WTC11 (cell line): ENCODE results near the gene PPP3CA. TPM values are rescaled to one million over a fixed set of nuclear protein-coding genes. Genes with fewer than 3 reads are reported as not detected.

ENCODE experiments used
- ATAC-seq: fragments of 200-7000 bp; cut with Tn5 transposase; 2 replicates; pipeline ENCODE4 v1.10.0; 2021; ENCODE audit warnings: mild to moderate bottlenecking, moderate library complexity
- CTCF ChIA-PET: fragments of 300-600 bp; sonication (Branson Sonifier 250); formaldehyde crosslinking; loops from one replicate; lab custom pipeline; 2021; ENCODE audit warnings: antibody characterized with exemption; lab: Charles Lee
- POLR2A ChIA-PET: fragments of 350-600 bp; sonication (Branson Sonifier 250); formaldehyde crosslinking; loops from one replicate; lab custom pipeline; 2021; ENCODE audit warnings: antibody characterized with exemption; lab: Charles Lee
- DNase-seq: peaks from one replicate; pipeline ENCODE4 v3.0.0; 2021; ENCODE audit warnings: low spot score
- H3K27ac Mint-ChIP-seq: 2 replicates; pipeline ENCODE4 v1.8.0; 2021; ENCODE audit warnings: mixed read lengths
- H3K27me3 Mint-ChIP-seq: 2 replicates; pipeline ENCODE4 v1.8.0; 2021; ENCODE audit warnings: low read depth, mild to moderate bottlenecking, moderate library complexity, mixed read lengths
- H3K36me3 Mint-ChIP-seq: 2 replicates; pipeline ENCODE4 v1.8.0; 2021; ENCODE audit warnings: mixed read lengths
- H3K4me1 Mint-ChIP-seq: 2 replicates; pipeline ENCODE4 v1.8.0; 2022; ENCODE audit warnings: mixed read lengths
- H3K4me3 Mint-ChIP-seq: 2 replicates; pipeline ENCODE4 v1.8.0; 2021; ENCODE audit warnings: mild to moderate bottlenecking, moderate library complexity, mixed read lengths
- H3K9me3 Mint-ChIP-seq: 2 replicates; pipeline ENCODE4 v1.8.0; 2021; ENCODE audit warnings: mixed read lengths
- CREM ChIP-seq: sonication (generic); formaldehyde crosslinking; IDR thresholded peaks from 2 replicates; pipeline ENCODE4 v1.8.1; 2022; ENCODE audit warnings: mild to moderate bottlenecking, missing genetic modification reagents, moderate library complexity
- ETV6 ChIP-seq: sonication (generic); formaldehyde crosslinking; IDR thresholded peaks from 2 replicates; pipeline ENCODE4 v1.8.1; 2022; ENCODE audit warnings: mild to moderate bottlenecking, missing genetic modification reagents
- GTF2I ChIP-seq: fragments of 250-450 bp; sonication (Bioruptor Pico); conservative IDR thresholded peaks from 2 replicates; pipeline ENCODE4 v1.4.0; 2021; ENCODE audit warnings: mild to moderate bottlenecking
- RORB ChIP-seq: fragments of 250-450 bp; sonication (Bioruptor Pico); IDR thresholded peaks from 2 replicates; pipeline ENCODE4 v1.9.0; 2021; ENCODE audit warnings: mild to moderate bottlenecking
- SMAD3 ChIP-seq: sonication (generic); formaldehyde crosslinking; IDR thresholded peaks from 2 replicates; pipeline ENCODE4 v1.8.0; 2022; ENCODE audit warnings: missing genetic modification reagents, mild to moderate bottlenecking, borderline replicate concordance
- ZMAT4 ChIP-seq: fragments of 250-450 bp; sonication (Bioruptor Pico); IDR thresholded peaks from 2 replicates; pipeline ENCODE4 v1.9.0; 2021; ENCODE audit warnings: mild to moderate bottlenecking
- ZNF121 ChIP-seq: sonication (generic); formaldehyde crosslinking; IDR thresholded peaks from 2 replicates; pipeline ENCODE4 v1.8.0; 2023; ENCODE audit warnings: missing genetic modification reagents
- ZNF219 ChIP-seq: sonication (generic); formaldehyde crosslinking; IDR thresholded peaks from 2 replicates; pipeline ENCODE4 v1.8.0; 2023; ENCODE audit warnings: missing genetic modification reagents, mild to moderate bottlenecking, borderline replicate concordance
- ZNF416 ChIP-seq: fragments of 250-450 bp; sonication (Bioruptor Pico); IDR thresholded peaks from 2 replicates; pipeline ENCODE4 v1.9.0; 2021; ENCODE audit warnings: mild to moderate bottlenecking, inconsistent platforms
- ZNF512 ChIP-seq: sonication (generic); formaldehyde crosslinking; IDR thresholded peaks from 2 replicates; pipeline ENCODE4 v1.8.1; 2022; ENCODE audit warnings: missing genetic modification reagents, borderline replicate concordance
- ZNF532 ChIP-seq: fragments of 250-450 bp; sonication (Bioruptor Pico); IDR thresholded peaks from 2 replicates; pipeline ENCODE4 v1.9.0; 2021; ENCODE audit warnings: mild to moderate bottlenecking, borderline replicate concordance
- total RNA-seq: library from RNA; stranded (reverse); gene quantifications from 3 replicates; pipeline ENCODE4 v1.2.3, GENCODE V29; 2021
- TF ChIP-seq, protein P1 (sequence below): sonication (generic); formaldehyde crosslinking; conservative IDR thresholded peaks from 2 replicates; pipeline ENCODE4 v1.8.1; 2023; ENCODE audit warnings: mild to moderate bottlenecking, low read depth, missing genetic modification reagents, moderate library complexity
- TF ChIP-seq, protein P2 (sequence below): sonication (generic); formaldehyde crosslinking; IDR thresholded peaks from 2 replicates; pipeline ENCODE4 v1.8.0; 2022; ENCODE audit warnings: mild to moderate bottlenecking, missing genetic modification reagents

PPP3CA gene
- total RNA-seq, 1 experiment from 2014 or later = 41.6 TPM

DNA sequence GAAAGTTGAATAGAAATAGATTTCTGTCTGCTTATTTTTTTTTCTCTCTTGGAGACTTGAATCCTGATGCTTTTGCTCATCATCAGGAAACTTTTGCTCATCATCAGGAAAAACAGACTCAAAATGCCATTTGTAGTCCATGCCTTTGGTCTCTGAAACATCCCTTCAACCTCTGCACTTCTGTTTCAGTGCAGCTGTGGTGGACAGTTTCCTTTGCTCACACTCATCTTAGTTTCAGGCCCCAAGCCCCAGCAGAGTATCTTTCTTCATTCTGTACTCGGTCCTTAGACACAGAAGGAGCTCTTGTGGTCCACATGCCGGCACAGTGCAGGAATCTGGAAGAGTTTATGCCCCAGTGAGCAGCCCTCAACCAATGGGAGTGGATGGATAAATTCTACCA, 337.9 kb downstream of the PPP3CA start (continued):
- TF ChIP-seq ZNF532 (CRISPR knock-in tag) = no peak
- no peak for TF ChIP-seq SMAD3 (CRISPR knock-in tag)
- no peak for TF ChIP-seq ETV6 (CRISPR knock-in tag)

DNA sequence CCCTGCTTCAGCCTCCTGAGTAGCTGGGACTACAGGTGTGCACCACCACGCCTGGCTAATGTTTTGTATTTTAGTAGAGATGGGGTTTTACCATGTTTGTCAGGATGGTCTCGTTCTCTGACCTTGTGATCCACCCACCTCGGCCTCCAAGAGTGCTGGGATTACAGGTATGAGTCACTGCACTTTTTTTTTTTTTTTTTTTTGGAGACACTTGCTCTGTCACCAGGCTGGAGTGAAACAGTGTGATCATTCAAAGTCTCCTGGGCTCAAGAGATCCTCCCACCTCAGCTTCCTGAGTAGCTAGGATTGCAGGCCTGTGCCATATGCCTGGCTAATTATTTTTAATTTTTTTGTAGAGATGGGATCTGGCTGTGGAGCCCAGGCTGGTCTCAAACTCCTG, 338.8 kb downstream of the PPP3CA start:
- DNase-seq (no peak), ATAC-seq (no peak)
- Mint-ChIP-seq H3K4me1 (0 out of 2 replicates have a peak, but pooled peaks cover 3% of the 10 kb centered on the region), H3K36me3 (no peaks in the 10 kb centered on the region; the same call in 1 of the 2 replicates), H3K4me3 (no peak overlapping the region), H3K27ac (no peak overlapping the region), H3K9me3 (peaks cover 13% of the 10 kb centered on the region), H3K27me3 (no peaks in the 10 kb centered on the region)
- ChIA-PET POLR2A (interaction anchor here (0.6 kb wide), 1 partner anchor 38 kb away, joined by 3 read pairs; no protein-coding TSS in a partner anchor), CTCF (no interaction called here)
- TF ChIP-seq ZNF512 = no peak
- no peak for TF ChIP-seq ZNF121 (CRISPR knock-in tag)
- TF ChIP-seq ZNF219 (CRISPR knock-in tag) = no peak
- TF ChIP-seq RORB (CRISPR knock-in tag) = no peak
- TF ChIP-seq, protein P1, sequence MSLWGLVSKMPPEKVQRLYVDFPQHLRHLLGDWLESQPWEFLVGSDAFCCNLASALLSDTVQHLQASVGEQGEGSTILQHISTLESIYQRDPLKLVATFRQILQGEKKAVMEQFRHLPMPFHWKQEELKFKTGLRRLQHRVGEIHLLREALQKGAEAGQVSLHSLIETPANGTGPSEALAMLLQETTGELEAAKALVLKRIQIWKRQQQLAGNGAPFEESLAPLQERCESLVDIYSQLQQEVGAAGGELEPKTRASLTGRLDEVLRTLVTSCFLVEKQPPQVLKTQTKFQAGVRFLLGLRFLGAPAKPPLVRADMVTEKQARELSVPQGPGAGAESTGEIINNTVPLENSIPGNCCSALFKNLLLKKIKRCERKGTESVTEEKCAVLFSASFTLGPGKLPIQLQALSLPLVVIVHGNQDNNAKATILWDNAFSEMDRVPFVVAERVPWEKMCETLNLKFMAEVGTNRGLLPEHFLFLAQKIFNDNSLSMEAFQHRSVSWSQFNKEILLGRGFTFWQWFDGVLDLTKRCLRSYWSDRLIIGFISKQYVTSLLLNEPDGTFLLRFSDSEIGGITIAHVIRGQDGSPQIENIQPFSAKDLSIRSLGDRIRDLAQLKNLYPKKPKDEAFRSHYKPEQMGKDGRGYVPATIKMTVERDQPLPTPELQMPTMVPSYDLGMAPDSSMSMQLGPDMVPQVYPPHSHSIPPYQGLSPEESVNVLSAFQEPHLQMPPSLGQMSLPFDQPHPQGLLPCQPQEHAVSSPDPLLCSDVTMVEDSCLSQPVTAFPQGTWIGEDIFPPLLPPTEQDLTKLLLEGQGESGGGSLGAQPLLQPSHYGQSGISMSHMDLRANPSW (CRISPR knock-in tag) = no peak
- TF ChIP-seq GTF2I (CRISPR knock-in tag) = no peak
- no peak for TF ChIP-seq ZNF532 (CRISPR knock-in tag)
- no peak for TF ChIP-seq SMAD3 (CRISPR knock-in tag)
- TF ChIP-seq, protein P2, sequence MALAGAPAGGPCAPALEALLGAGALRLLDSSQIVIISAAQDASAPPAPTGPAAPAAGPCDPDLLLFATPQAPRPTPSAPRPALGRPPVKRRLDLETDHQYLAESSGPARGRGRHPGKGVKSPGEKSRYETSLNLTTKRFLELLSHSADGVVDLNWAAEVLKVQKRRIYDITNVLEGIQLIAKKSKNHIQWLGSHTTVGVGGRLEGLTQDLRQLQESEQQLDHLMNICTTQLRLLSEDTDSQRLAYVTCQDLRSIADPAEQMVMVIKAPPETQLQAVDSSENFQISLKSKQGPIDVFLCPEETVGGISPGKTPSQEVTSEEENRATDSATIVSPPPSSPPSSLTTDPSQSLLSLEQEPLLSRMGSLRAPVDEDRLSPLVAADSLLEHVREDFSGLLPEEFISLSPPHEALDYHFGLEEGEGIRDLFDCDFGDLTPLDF (CRISPR knock-in tag) = no peak
- TF ChIP-seq CREM = no peak
- no peak for TF ChIP-seq ZMAT4 (CRISPR knock-in tag)
- no peak for TF ChIP-seq ZNF416
